D721Med (cell line): ENCODE measurements around the gene FBRSL1.

Experiments used
- DNase-seq: peaks from one replicate; pipeline ENCODE4 v3.0.0; 2011; ENCODE audit warnings: low spot score; ENCODE audit not compliant: insufficient read length
- FAIRE-seq: peaks from 2 replicates; lab custom pipeline; 2011; peaks lifted over from hg19 to GRCh38; lab: Jason Lieb, UNC
- TF ChIP-seq, protein P1 (sequence below): IDR thresholded peaks from 2 replicates; pipeline ENCODE4 v1.5.1; 2012; ENCODE audit warnings: mild to moderate bottlenecking, control low read depth; ENCODE audit not compliant: insufficient read depth; ENCODE audit errors: missing control alignments

The FBRSL1 gene

DNA sequence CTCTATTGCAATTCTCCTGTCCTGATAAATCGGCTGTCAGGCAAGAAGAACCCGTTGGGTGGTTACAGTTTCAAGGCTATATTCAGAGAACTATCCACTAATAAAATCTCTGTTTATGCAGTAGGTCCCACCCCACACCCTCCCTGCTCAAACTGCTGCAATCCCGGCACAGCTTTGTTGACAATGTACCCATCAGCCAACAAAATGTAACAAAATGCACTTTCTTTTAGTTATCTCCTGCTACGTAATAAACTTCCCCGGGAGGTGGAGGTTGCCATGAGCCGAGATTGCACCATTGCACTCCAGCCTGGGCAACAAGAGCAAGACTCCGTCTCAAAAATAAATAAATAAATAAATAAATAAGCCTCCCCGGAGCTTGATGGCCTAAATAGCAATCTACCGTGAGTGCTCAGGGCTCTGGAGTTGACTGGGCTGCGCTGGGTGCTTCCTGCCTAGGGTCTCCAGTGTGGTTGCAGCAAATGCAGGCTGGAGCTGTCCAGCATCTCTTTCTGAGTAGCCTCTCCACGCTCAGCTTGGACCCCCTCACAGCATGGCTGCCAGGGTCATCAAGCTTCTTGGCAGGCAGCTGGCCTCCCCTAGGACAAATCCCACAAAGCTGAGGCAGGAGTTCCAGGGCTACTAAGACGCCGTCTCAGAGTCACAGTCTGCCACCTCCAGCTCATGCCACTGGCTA is 43.2 kb upstream of the FBRSL1 start:
- FAIRE-seq (no peak), DNase-seq (no peak)
- TF ChIP-seq, protein P1, sequence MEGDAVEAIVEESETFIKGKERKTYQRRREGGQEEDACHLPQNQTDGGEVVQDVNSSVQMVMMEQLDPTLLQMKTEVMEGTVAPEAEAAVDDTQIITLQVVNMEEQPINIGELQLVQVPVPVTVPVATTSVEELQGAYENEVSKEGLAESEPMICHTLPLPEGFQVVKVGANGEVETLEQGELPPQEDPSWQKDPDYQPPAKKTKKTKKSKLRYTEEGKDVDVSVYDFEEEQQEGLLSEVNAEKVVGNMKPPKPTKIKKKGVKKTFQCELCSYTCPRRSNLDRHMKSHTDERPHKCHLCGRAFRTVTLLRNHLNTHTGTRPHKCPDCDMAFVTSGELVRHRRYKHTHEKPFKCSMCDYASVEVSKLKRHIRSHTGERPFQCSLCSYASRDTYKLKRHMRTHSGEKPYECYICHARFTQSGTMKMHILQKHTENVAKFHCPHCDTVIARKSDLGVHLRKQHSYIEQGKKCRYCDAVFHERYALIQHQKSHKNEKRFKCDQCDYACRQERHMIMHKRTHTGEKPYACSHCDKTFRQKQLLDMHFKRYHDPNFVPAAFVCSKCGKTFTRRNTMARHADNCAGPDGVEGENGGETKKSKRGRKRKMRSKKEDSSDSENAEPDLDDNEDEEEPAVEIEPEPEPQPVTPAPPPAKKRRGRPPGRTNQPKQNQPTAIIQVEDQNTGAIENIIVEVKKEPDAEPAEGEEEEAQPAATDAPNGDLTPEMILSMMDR: no peak

DNA sequence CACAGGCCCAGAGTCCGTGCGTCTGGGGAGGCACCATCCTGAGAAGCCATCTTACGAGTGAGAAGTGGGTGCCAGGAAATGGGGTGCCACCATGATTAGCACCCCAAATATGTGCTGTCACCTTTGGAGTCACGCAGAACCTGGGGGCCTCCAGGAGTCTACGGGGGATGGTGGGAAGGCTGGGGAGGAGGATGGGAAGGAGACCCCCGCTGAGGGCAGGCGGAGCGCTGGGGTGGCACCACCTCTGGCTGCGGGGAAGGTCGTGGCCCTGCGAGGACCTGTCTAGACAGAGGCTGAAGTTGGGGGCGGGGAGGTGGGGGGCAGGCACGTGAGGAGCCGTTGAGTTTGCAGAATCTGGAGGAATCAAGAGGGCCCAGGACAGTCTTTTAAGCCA is 42.6 kb upstream of the FBRSL1 start:
- DNase-seq (no peak), FAIRE-seq (no peak)
- TF ChIP-seq, protein P1: no peak

DNA sequence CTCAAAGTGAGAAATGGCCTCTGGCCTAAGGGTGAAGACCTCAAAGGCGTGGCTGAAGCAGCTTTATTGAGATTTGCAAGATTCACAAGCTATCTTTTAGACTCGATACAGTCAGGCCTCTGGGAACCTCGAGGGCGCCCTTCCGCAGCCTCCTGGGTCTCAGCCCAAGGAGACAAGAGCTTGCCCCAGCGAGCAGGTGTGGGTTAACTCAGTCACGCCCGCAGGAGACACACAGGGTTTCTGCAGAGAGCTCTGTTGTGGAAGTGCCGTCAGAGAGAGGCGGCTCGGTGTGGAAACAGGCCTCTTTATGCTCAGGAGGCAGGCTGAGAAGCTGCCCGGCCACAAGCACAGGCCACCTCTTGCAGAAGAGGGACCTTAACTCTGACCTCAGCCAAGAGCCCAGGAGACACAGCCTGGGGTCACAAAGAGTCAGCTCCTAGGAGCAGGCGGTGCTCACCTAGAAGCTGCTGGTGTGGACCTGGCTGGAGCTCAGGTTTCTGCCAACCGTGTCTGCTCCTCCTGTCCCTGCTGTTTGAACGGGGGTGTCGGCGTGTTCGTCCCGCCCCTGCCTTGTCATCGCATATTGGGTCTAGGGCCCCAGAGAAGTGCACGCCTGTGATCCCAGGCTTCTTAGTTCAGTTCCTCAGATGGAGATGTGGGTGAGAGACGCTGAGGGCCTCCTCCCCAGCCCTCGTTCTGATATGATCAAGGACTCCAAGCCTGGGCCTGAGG is 42.1 kb upstream of the FBRSL1 start:
- DNase-seq (no peak), FAIRE-seq (no peak)
- TF ChIP-seq, protein P1: no peak

DNA sequence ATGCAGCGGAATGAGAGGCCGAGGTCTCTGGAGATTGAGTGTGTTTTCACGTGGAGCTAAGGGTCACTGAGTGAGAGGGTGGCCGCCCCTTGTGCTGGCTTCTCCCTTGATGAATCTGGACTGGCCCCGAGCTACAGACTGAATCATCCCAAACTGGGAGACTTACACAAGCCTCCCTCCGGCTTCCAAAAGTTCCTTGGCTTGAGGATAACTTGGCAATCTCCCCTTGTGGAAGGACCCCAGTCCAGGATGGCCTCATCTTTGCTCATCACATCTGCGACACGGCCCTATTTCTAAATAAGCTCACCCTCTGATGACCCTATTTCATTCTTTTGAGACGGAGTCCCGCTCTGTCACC is 41.5 kb upstream of the FBRSL1 start:
- TF ChIP-seq, protein P1: no peak

DNA sequence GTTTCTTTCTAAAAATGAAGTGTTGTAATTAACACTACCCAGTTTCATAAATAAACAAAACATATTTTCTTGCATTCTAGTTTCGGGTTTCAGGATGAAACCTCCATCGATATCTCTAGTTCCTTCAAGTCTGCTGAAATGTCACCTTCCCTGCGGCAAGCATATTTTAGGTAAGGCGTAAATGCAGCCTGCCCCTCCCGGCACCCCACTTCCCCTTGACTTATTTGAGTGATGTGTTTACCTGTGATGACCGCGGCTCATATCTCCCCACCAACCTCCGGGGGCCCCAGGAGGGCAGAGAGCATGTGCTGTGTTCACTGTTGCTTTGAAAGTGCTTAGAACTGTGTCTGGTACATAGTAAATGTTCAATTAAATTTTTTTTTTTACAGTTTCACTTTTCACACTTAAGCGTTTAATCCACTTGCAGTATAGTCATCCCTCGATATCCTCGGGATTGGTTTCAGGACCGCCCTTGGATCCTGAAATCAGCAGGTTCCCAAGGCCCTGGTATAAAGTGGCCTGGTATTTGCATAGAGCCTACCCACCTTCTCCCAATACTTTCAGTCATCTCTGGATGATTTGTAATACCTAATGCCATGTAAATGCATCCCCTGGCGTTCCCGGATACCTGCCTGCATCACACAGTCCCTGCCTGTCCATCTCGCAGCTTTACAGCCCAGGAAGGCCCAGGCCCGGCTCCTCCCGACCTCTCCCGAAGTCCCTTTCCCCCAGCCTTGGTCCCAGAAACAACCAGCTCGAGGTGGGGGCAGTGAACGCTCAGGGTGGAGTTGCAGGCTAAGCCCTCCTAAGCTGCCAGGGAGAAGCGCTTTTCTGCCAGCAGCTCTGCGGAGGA is 40.2 kb upstream of the FBRSL1 start:
- TF ChIP-seq, protein P1: no peak
- DNase-seq (no peak), FAIRE-seq (peak; percentile 6)

More for the DNA sequence above, 41.5 kb upstream of the FBRSL1 start:
- no peak for DNase-seq
- FAIRE-seq: no peak

DNA sequence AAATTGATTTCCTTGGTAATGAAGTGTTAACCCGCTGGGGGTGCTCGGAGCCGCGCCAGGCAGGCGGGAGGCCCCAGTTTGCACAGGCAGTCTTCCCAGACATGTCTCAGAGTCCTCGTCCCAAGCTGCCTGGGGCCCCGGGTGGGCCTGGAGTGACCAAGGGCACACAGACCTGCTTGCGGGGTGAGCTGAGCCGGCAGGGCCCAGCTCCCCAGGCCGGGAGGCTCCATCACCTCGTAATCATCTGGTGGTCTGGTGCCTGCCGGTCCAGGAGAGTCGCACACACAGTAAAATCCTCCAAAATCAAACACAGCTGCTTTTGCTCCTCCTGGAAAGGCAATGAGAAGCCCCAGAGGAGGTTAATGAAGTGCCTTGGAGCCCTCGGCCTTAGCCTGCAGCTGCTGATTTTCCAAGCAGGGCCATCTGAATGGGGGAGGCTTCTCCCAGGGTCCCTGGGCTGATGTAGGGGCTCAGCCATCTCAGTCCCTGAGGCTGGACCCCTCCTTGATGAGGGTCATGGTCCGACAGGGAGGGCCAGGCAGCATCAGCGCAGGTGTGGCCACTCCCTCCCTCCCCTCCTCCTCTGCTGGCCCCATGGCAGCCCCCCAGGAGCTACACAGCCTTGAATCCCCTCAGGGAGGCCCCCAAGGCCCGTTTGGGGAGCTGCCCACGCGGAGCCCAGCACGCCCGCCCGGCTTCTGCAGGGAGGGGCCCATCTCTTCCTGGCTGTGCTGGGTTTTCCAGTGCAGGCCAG is 39.4 kb upstream of the FBRSL1 start:
- FAIRE-seq (no peak), DNase-seq (peak; percentile 96)
- TF ChIP-seq, protein P1: no peak
